Breast epithelium (tissue), 4 donors: Measurements from ENCODE around the gene NHERF2. TPM values are rescaled to one million over a fixed set of nuclear protein-coding genes. Genes with fewer than 3 reads are reported as not detected.
A peak's percentile ranks its signal among the peaks of the same experiment; 100 is the strongest.

Source experiments
- DNase-seq, 2 donors: peaks; one replicate each; pipeline ENCODE4 v3.0.0-alpha.2; 2019; ENCODE audit warnings: low spot score in 2 of 2
- H3K27ac ChIP-seq, 2 donors: fragments of 200-600 bp; sonication (generic) in 1 of 2; one replicate each; pipeline ENCODE4 v1.5.1; 2016 to 2019; ENCODE audit warnings: mild to moderate bottlenecking in 1 of 2
- H3K27me3 ChIP-seq, 2 donors: fragments of 200-600 bp; sonication (generic) in 1 of 2; one replicate each; pipeline versions ENCODE4 v1.5.1 to v1.6.0; 2017 to 2019; ENCODE audit warnings: control low read depth in 1 of 2, mild to moderate bottlenecking in 1 of 2
- H3K36me3 ChIP-seq: fragments of 200-600 bp; one replicate; pipeline ENCODE4 v1.5.1; 2019
- H3K4me1 ChIP-seq, 2 donors: fragments of 200-600 bp; sonication (generic); one replicate each; pipeline ENCODE4 v1.5.1; 2016 to 2019; ENCODE audit warnings: control low read depth in 1 of 2
- H3K4me3 ChIP-seq, 3 donors: fragments of 200-600 bp; sonication (generic); 1 replicate in 2 of 3; 2 replicates in 1 of 3; pipeline ENCODE4 v1.5.1; 2016 to 2019; ENCODE audit warnings: mild to moderate bottlenecking in 3 of 3, moderate library complexity in 2 of 3
- H3K9me3 ChIP-seq, 2 donors: fragments of 200-600 bp; sonication (generic) in 1 of 2; one replicate each; pipeline ENCODE4 v1.5.1; 2016 to 2019; ENCODE audit warnings: control low read depth in 1 of 2
- POLR2A ChIP-seq: fragments of 450-650 bp; IDR thresholded peaks from one replicate; pipeline ENCODE4 v1.6.1; 2016; ENCODE audit warnings: antibody characterized with exemption, mild to moderate bottlenecking, moderate library complexity
- POLR2AphosphoS5 ChIP-seq, 3 donors: sonication (generic); formaldehyde crosslinking; IDR thresholded peaks; one replicate each; pipeline ENCODE4 v1.6.1; 2017; ENCODE audit warnings: antibody characterized with exemption in 3 of 3
- intact Hi-C: fragments of 100-400 bp; cut with DNase I; formaldehyde crosslinking; loops from one replicate; pipeline ENCODE4 v1.15.1; 2023; ENCODE audit warnings: low total_unique reads
- total RNA-seq, 3 donors: library from RNA; depleted of rRNA; stranded (reverse); fragments of >200 nt; gene quantifications; one replicate each; pipeline ENCODE4 v1.1.0, GENCODE V29; 2016
- TF ChIP-seq, protein P1 (sequence below), 3 donors: fragments of 450-650 bp; IDR thresholded peaks; one replicate each; pipeline ENCODE4 v1.5.1; 2016 to 2017; ENCODE audit warnings: antibody characterized with exemption in 3 of 3, mild to moderate bottlenecking in 3 of 3, moderate library complexity in 3 of 3

NHERF2 gene
- total RNA-seq, 3 donors from 2014 or later: 31.5 to 58.3 (median 38.9) TPM

DNA sequence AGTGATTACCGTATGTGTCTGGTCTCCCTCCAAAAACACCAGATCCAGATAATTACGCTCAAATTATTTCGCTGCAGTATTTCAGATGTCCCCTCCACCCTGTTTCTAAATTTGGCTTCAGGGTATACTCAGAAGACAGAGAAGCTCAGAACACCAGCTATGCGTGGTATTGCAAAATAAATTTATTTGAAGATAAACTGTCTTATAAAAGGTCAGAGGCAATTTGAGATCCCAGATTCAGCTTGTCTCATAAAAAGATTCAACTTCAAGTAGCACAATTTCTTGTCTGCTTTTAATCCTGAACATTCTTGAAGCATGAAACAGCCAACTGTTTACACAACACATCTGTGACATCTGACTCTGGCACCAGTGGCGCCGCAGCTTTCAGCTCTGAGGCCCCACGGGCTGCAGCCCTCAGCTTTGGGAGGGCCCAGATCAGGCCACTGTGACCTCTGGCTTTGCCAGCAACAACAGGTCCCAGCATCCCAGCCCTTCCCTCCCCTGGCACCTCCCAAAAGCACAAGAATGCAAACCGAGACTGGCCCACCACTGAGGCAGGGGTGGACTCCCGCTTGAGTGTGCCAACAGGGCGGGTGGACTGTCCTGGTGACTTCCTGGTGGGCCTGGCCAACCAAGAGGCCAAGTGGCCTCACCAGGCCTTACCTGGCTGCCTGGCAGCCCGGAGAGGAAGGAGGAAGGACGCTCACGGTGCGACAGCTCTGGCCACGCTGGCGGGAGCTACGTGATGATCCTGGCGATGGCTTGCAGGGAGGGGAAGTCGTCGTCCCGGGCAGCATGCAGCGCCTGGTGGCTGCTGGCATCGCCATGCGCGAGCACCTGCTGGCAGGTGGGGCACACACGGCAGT lies 29.0 kb upstream of the NHERF2 start:
- no peak for TF ChIP-seq POLR2A
- TF ChIP-seq POLR2AphosphoS5 (IDR thresholded peaks at IDR 0.05): no peak
- TF ChIP-seq, protein P1, sequence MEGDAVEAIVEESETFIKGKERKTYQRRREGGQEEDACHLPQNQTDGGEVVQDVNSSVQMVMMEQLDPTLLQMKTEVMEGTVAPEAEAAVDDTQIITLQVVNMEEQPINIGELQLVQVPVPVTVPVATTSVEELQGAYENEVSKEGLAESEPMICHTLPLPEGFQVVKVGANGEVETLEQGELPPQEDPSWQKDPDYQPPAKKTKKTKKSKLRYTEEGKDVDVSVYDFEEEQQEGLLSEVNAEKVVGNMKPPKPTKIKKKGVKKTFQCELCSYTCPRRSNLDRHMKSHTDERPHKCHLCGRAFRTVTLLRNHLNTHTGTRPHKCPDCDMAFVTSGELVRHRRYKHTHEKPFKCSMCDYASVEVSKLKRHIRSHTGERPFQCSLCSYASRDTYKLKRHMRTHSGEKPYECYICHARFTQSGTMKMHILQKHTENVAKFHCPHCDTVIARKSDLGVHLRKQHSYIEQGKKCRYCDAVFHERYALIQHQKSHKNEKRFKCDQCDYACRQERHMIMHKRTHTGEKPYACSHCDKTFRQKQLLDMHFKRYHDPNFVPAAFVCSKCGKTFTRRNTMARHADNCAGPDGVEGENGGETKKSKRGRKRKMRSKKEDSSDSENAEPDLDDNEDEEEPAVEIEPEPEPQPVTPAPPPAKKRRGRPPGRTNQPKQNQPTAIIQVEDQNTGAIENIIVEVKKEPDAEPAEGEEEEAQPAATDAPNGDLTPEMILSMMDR (IDR thresholded peaks at IDR 0.05): no peak
- no peaks in the 10 kb centered on the region for H3K4me1 ChIP-seq
- DNase-seq: no peak
- H3K27me3 ChIP-seq: no peaks in the 10 kb centered on the region
- H3K36me3 ChIP-seq: peaks cover 12% of the 10 kb centered on the region
- H3K9me3 ChIP-seq: no peaks in the 10 kb centered on the region
- H3K27ac ChIP-seq: peak overlapping the region in 1 of 2 donors; percentile 12
- intact Hi-C loops: no loop called here
- no peak overlapping the region for H3K4me3 ChIP-seq

DNA sequence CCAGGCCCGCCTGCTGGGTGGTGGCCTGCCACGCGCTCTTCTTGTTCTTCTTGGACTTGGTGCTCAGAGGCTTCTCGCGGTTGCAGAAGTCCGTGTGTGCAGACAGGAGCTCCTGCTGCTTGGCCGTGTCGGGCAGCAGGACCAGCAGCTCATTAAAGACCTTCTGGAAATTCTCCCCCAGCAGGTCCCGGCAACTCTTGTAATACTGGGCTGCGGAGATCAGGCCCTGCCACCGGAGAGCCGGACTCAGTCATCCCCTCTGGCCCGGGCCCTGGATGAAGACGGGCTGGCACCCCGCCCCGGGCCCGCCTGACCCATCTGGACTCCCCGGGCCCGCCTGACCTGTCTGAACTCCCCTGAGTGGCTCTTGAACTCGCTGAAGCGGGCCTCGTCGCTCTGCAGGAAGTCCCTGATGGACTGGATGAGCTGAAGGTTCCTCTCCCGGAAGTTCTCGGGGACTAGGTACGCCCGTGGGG lies 28.3 kb upstream of the NHERF2 start:
- intact Hi-C loops: no loop called here
- Histone ChIP-seq H3K27ac (peak overlapping the region in 1 of 2 donors; percentile 12), H3K27me3 (no peaks in the 10 kb centered on the region), H3K9me3 (no peaks in the 10 kb centered on the region), H3K4me3 (no peak overlapping the region), H3K4me1 (no peaks in the 10 kb centered on the region), H3K36me3 (peaks cover 12% of the 10 kb centered on the region)
- no peak for DNase-seq
- TF ChIP-seq POLR2A (no peak), POLR2AphosphoS5 (IDR thresholded peaks at IDR 0.05) (no peak)
- TF ChIP-seq, protein P1 (IDR thresholded peaks at IDR 0.05): no peak

DNA sequence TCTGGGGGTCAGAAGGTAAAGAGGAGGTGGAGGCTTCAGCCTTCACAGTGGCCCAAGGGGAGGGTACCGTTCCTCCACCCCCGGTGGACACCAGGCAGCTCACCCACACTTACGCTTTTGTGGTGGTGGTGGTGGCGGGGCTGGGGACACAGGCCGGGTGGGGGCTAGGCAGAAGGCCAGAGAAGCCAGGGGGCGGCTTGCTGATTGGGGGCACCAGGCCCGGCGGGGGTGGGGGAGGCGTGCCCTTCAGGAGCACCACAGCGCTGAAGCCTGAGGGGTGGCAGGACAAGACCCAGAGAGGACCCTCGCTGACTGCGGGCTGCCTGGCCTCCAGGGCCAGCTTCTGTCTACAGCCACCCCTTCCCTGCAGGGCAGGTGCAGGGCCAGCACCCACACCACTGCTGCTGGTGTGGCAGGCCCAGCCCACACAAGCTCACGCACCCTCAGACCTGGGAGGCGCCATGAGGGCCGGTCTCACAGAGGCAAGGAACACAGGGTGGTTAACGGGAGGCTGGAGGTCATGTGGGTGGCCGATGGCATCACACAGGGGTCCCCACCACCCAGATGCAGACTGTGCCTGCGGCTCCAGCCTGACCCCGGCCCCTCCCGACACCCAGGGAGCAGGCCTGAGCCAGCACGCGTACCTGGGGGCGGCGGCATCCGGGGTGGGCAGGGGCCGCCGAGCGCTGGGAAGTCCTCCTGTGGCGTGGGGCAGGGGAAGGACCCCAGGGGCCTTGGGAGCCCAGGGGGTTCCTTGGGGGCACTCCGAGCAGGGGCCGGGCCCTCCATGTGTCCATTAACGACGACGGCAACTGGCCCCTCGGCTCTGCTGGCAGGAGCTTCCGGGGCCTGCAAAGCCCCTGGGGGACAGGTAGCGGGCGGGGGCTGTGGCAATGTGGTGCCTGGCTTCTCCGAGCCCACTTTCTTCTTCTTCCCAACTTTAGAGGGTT lies 27.6 kb upstream of the NHERF2 start:
- Histone ChIP-seq H3K27me3 (no peaks in the 10 kb centered on the region), H3K4me3 (no peak overlapping the region), H3K36me3 (peaks cover 12% of the 10 kb centered on the region), H3K9me3 (no peaks in the 10 kb centered on the region), H3K4me1 (peaks cover 1 to 3% of the 10 kb centered on the region in 2 donors), H3K27ac (peak overlapping the region in 1 of 2 donors; percentile 12)
- intact Hi-C loops: no loop called here
- DNase-seq: no peak
- TF ChIP-seq POLR2A: no peak
- TF ChIP-seq, protein P1 (IDR thresholded peaks at IDR 0.05): no peak
- TF ChIP-seq POLR2AphosphoS5 (IDR thresholded peaks at IDR 0.05): no peak

DNA sequence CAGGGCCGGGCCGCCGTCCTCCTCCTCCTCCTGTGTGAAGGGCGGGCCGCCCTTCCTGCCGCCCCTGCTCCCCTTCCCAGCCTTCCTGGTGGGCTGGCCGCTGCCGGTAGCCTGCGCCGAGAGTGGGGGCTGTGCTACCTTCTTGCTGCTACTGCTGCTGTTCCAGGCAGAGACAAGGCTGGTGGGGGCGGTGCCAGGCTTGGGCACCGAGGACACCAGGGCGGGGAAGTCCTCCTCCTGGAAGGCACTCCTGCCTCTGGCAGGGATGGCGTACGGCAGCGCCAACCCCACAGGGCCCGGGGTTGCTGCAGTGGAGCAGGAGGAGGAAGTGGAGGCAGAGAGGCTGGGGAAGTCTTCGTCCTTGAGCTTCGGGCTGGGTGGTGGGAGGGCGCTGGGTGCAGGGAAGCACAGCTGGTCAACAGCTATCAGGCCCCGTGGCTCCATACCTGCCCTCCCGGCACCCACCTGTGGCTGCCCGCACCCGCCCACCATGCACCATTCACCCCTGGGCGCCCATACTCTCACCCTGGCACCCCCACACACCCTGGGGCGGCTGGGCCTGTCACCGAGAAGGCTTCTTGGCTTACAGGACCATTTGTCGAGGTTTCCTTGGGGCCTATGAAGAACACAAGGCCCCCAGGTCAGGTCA lies 26.7 kb upstream of the NHERF2 start:
- Histone ChIP-seq H3K9me3 (no peaks in the 10 kb centered on the region), H3K27me3 (no peaks in the 10 kb centered on the region), H3K4me1 (peaks cover 4 to 7% of the 10 kb centered on the region in 2 donors), H3K36me3 (peaks cover 12% of the 10 kb centered on the region), H3K27ac (no peak overlapping the region), H3K4me3 (no peak overlapping the region)
- DNase-seq: no peak
- intact Hi-C loops: no loop called here
- TF ChIP-seq, protein P1 (IDR thresholded peaks at IDR 0.05): no peak
- TF ChIP-seq POLR2AphosphoS5 (IDR thresholded peaks at IDR 0.05): no peak
- no peak for TF ChIP-seq POLR2A
